Keratinocyte (primary cell): ENCODE results near the gene PNPLA7. TPM values are rescaled to one million over a fixed set of nuclear protein-coding genes. Genes with fewer than 3 reads are reported as not detected.

Experiments used
- DNase-seq: peaks from one replicate; pipeline ENCODE4 v3.0.0-alpha.2; 2011; ENCODE audit warnings: low read depth, missing footprints, low spot score
- FAIRE-seq: peaks from 2 replicates; lab custom pipeline; 2011; peaks lifted over from hg19 to GRCh38; lab: Jason Lieb, UNC
- H2AFZ ChIP-seq: 2 replicates; pipeline ENCODE4 v1.6.0; 2012; ENCODE audit warnings: low read length, control low read depth, inconsistent platforms; ENCODE audit not compliant: control insufficient read depth
- H3K27ac ChIP-seq: 2 replicates; pipeline ENCODE4 v1.5.1; 2011; ENCODE audit warnings: low read length; ENCODE audit not compliant: control insufficient read depth, insufficient read depth
- H3K27me3 ChIP-seq: 3 replicates; pipeline ENCODE4 v1.6.0; 2011; ENCODE audit warnings: low read length; ENCODE audit not compliant: control insufficient read depth, insufficient read depth; ENCODE audit errors: extremely low read depth
- H3K36me3 ChIP-seq, 2 experiments: 2 replicates in 1 of 2; 3 replicates in 1 of 2; pipeline ENCODE4 v1.5.1; 2011; ENCODE audit warnings: low read length in 2 of 2, mild to moderate bottlenecking in 1 of 2; ENCODE audit not compliant: control insufficient read depth in 2 of 2, insufficient read depth in 2 of 2; ENCODE audit errors: extremely low read depth in 1 of 2
- H3K4me1 ChIP-seq: 3 replicates; pipeline ENCODE4 v1.5.1; 2011; ENCODE audit warnings: low read length; ENCODE audit not compliant: control insufficient read depth, insufficient read depth; ENCODE audit errors: extremely low read depth
- H3K4me2 ChIP-seq: 3 replicates; pipeline ENCODE4 v1.6.0; 2011; ENCODE audit warnings: low read depth, low read length; ENCODE audit not compliant: control insufficient read depth, insufficient read depth; ENCODE audit errors: extremely low read depth
- H3K4me3 ChIP-seq, 3 experiments: fragments of 200-600 bp in 1 of 3; sonication (generic) in 1 of 3; 2 replicates in 2 of 3; 3 replicates in 1 of 3; pipeline ENCODE4 v1.5.1; 2011 to 2016; ENCODE audit warnings: low read length in 3 of 3, mild to moderate bottlenecking in 3 of 3, control low read depth in 2 of 3, inconsistent platforms in 1 of 3, low read depth in 1 of 3, mixed read lengths in 1 of 3, mixed run types in 1 of 3, moderate library complexity in 1 of 3; ENCODE audit not compliant: control insufficient read depth in 2 of 3, insufficient read depth in 2 of 3; ENCODE audit errors: extremely low read depth in 1 of 3
- H3K79me2 ChIP-seq: 2 replicates; pipeline ENCODE4 v1.6.0; 2012; ENCODE audit warnings: low read length; ENCODE audit not compliant: control insufficient read depth, insufficient read depth
- H3K9ac ChIP-seq: 3 replicates; pipeline ENCODE4 v1.6.0; 2011; ENCODE audit warnings: low read length; ENCODE audit not compliant: control insufficient read depth, insufficient read depth; ENCODE audit errors: extremely low read depth
- H3K9me1 ChIP-seq: 3 replicates; pipeline ENCODE4 v1.6.0; 2011; ENCODE audit warnings: low read length; ENCODE audit not compliant: control insufficient read depth, insufficient read depth; ENCODE audit errors: extremely low read depth
- H3K9me3 ChIP-seq: 2 replicates; pipeline ENCODE4 v1.5.1; 2012; ENCODE audit warnings: low read depth, low read length; ENCODE audit not compliant: control insufficient read depth
- H4K20me1 ChIP-seq: 3 replicates; pipeline ENCODE4 v1.6.0; 2011; ENCODE audit warnings: low read length; ENCODE audit not compliant: control insufficient read depth, insufficient read depth; ENCODE audit errors: extremely low read depth
- CTCF ChIP-seq, 3 experiments: IDR thresholded peaks in 1 of 3; conservative IDR thresholded peaks in 1 of 3; optimal IDR thresholded peaks in 1 of 3; 2 replicates in 2 of 3; 3 replicates in 1 of 3; pipeline versions ENCODE3 to v1.5.1; 2011; ENCODE audit warnings: low read length in 3 of 3, mild to moderate bottlenecking in 3 of 3, moderate library complexity in 2 of 3, control low read depth in 1 of 3, inconsistent platforms in 1 of 3; ENCODE audit not compliant: insufficient read depth in 2 of 3; ENCODE audit errors: extremely low read depth in 1 of 3
- EZH2 ChIP-seq: IDR thresholded peaks from one replicate; pipeline ENCODE4 v1.6.1; 2012; ENCODE audit warnings: inconsistent platforms, mild to moderate bottlenecking, low read length, moderate library complexity
- dilution Hi-C: fragments of 300-500 bp; cut with MboI; formaldehyde crosslinking; loops from one replicate; pipeline ENCODE4 v1.7.0; 2020; ENCODE audit warnings: low sequenced_read_pairs; ENCODE audit not compliant: extremely low pct_ligation_motif_present
- polyA plus RNA-seq, 5 experiments: library from polyadenylated mRNA; depleted of rRNA in 3 of 5; stranded (reverse) in 3 of 5; stranded (forward) in 1 of 5; unstranded in 1 of 5; fragments of >200 nt; gene quantifications; 1 replicate in 1 of 5; 2 replicates in 3 of 5; 3 replicates in 1 of 5; pipeline versions ENCODE4 v1.2.1 to v1.2.3, GENCODE V29; 2011 to 2012; ENCODE audit warnings: missing spikeins in 2 of 5, low read depth in 1 of 5, low replicate concordance in 1 of 5

The PNPLA7 gene
- polyA plus RNA-seq, 1 donor (not counting 4 experiments of a cell fraction or from before 2014, with no cell fraction given) = 0.34 TPM

DNA sequence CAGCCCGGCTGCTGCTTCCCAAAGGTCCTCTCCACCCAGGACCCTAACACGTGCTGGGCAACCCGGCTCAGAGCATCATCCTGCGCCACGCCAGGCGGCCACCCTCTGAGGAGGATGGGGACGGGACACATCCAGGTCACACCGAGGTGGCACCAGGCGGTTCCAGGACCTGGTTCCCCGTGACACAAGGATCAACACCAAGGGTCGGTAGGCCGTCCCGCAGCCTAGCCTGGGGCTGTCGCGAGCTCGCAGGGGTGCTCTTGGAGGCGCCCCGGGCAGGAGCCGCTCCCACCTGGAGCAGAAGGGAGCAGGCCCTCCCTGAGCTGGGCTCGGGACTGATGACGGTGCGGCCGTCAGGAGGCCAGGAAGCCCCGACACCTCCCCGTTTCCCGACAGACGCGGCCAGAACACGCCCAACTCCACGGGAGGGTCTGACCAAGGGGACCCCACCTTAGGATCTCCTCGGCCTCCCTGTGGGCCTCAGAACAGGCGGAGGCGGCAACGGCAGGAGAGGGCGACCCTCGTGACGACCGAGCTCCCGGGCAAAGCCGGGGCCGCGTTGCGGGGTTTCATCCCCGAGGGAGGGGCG, 133.5 kb downstream of the PNPLA7 start:
- no peak overlapping the region for H2AFZ ChIP-seq
- H3K79me2 ChIP-seq = peaks cover 17% of the 10 kb centered on the region
- dilution Hi-C loops = no loop called here
- no peak overlapping the region for H3K4me2 ChIP-seq
- H3K36me3 ChIP-seq = no peaks in the 10 kb centered on the region
- peaks cover 11% of the 10 kb centered on the region for H3K4me1 ChIP-seq
- H3K9ac ChIP-seq = no peak overlapping the region
- FAIRE-seq (no peak), DNase-seq (no peak)
- H3K4me3 ChIP-seq = no peak overlapping the region
- H3K27ac ChIP-seq = no peak overlapping the region
- TF ChIP-seq EZH2 (no peak), CTCF (optimal IDR thresholded peaks at IDR 0.05 in 1 of 3, IDR thresholded peaks at IDR 0.05 in 1 of 3, conservative IDR thresholded peaks at IDR 0.05 in 1 of 3; ENCODE audit: extremely low read depth in 1 of 3, insufficient read depth in 2 of 3, low read length in 3 of 3) (no peak)
- H3K9me3 ChIP-seq = no peaks in the 10 kb centered on the region
- H3K27me3 ChIP-seq = no peaks in the 10 kb centered on the region
- H4K20me1 ChIP-seq = no peaks in the 10 kb centered on the region
- no peaks in the 10 kb centered on the region for H3K9me1 ChIP-seq

- H3K27ac ChIP-seq = no peak overlapping the region
- H3K4me2 ChIP-seq = no peak overlapping the region
- no peaks in the 10 kb centered on the region for H3K9me1 ChIP-seq
- no peak for DNase-seq
- H3K79me2 ChIP-seq = peaks cover 13% of the 10 kb centered on the region
- H3K4me3 ChIP-seq = no peak overlapping the region
- no peaks in the 10 kb centered on the region for H3K36me3 ChIP-seq
- FAIRE-seq = no peak
- H3K9me3 ChIP-seq = no peaks in the 10 kb centered on the region
- no peaks in the 10 kb centered on the region for H4K20me1 ChIP-seq
- peaks cover 15% of the 10 kb centered on the region for H3K4me1 ChIP-seq
- no peak overlapping the region for H3K9ac ChIP-seq
- dilution Hi-C loops = no loop called here
- TF ChIP-seq EZH2 = no peak
- no peak for TF ChIP-seq CTCF (optimal IDR thresholded peaks at IDR 0.05 in 1 of 3, IDR thresholded peaks at IDR 0.05 in 1 of 3, conservative IDR thresholded peaks at IDR 0.05 in 1 of 3; ENCODE audit: extremely low read depth in 1 of 3, insufficient read depth in 2 of 3, low read length in 3 of 3)
- H3K27me3 ChIP-seq = no peaks in the 10 kb centered on the region
- H2AFZ ChIP-seq = no peak overlapping the region
These were observed 134.1 kb downstream of the PNPLA7 start for GRCh38 chr9:137416006-137416562.
